A549 (cell line): ENCODE measurements around the gene SIAH3.

ENCODE experiments used
- HDAC2 ChIP-seq: fragments of 200-600 bp; sonication (generic); IDR thresholded peaks from 2 replicates; pipeline ENCODE4 v1.6.1; 2016
- POLR2AphosphoS2 ChIP-seq: conservative IDR thresholded peaks from 2 replicates; pipeline ENCODE4 v1.6.1; 2012; ENCODE audit warnings: low read length, improper control_type of control experiment, inconsistent platforms

DNA sequence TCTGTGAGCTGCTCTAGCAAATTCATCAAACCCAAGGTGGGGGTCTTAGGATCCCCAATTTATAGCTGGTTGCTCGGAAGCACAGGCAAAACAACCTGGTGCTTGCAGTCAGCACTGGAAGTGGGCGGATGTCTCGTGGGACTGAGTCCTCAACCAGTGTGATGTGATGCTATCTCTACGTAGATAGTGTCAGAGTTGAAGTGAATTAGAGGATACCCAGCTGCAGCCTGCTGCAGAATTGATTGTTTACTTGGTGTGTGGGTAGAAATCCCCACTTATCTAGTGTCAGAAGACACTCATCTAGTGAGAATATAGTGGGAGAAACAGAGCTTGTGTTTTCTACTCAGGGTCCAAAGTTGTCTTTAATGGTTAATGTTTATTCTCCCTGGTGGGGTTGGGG lies 86.1 kb downstream of the SIAH3 start:
- no peak for TF ChIP-seq POLR2AphosphoS2
- TF ChIP-seq HDAC2, result no peak
